Ammon's horn (tissue), 1 donor: ENCODE measurements around the gene SAMD5.
A peak's percentile ranks its signal among the peaks of the same experiment; 100 is the strongest.

Experiments
- DNase-seq: peaks from one replicate; pipeline ENCODE4 v3.0.0-alpha.2; 2016; ENCODE audit warnings: low spot score

The SAMD5 gene

DNA sequence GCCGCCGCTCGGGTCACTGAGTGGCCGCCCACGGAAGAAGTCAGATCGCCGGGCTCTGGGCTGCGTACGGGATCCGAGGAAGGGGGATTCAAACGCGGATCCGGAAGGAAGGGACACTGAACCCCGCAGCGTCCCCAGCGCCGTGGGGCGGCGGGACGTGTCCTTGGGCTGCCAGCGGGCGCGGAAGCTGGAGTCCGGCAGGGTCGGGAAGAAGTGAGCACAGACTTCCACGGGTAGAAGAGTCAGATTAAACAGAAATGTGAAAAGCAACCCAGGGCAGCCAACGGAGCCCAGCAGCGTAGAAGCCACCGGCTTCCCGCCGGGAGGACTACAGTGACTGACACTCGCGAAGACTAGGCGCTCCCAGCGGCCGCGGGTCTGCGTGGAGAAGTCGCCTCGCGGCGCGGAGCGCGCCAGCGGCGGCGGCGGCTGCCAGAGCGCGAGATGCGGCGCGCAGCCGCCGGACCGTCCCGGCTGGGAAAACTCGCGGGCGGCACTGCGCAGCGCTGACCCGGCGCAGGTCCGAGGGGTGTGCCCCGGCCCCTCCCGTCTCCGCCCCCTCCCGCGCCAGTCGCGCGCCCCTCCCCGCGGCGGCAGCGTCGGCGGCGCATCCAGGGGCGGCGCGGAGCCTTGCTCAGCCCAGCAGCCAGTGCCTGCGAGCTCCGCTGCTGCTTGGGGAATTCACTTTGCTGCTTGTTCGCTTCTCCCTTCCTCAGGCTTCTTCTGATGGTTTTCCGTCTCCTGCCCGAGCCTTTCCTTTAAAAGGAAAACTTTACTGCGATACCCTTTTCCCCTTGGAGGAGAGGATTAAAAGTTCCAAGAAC is at the start of gene SAMD5:
SAMD5 (plus strand) TSS at position 649 of the 824 bp plus-strand sequence. CDS start 239 bp downstream, outside the sequence.
- no peak for DNase-seq

- DNase-seq, result no peak
Measured at GRCh38 chr6:147459780-147460179, 48.7 kb upstream of the SAMD5 start.

- DNase-seq, result no peak
Measured at GRCh38 chr6:147463651-147464050, 44.8 kb upstream of the SAMD5 start.

DNA sequence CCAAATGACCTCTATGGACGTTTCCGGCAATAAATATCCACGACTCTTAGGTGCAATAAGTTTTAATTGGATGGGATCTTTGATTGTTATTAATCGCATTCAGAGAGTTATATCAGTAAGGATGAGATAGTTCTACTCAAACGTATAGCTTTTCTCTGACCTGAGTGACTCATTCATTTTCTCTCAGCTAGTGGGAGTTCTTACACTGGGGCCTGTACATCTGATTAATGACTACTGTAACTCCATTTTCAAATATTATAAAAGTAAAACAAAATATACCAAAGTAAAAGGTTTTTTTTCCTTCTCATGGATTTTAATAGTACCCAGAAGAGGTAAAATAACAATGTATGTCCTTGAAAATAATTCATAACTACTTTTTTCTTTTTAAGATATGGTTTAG is 41.1 kb upstream of the SAMD5 start:
- no peak for DNase-seq

DNA sequence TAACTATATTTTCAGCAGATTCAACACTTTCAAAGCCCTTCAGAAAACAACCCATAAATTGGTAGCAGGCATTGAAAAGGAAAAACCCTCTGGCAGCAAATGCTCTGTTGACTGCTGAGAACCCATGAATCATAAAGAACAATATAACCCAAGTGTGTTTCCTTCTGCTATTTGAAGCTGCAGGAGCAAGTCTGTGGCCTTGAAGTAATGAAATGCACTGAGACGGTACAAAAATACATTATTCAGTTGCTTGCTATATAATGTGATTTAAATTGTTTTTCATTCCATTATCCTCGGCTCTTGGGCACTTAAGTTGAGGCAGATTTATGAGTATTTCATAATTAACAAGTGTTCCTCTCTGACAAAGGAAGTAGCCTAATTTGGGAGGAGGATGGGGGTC is 40.6 kb upstream of the SAMD5 start:
- no peak for DNase-seq

- no peak for DNase-seq
Measured at GRCh38 chr6:147468634-147469033, 39.9 kb upstream of the SAMD5 start.

- DNase-seq, result no peak
Measured at GRCh38 chr6:147479857-147480256, 28.6 kb upstream of the SAMD5 start.

DNA sequence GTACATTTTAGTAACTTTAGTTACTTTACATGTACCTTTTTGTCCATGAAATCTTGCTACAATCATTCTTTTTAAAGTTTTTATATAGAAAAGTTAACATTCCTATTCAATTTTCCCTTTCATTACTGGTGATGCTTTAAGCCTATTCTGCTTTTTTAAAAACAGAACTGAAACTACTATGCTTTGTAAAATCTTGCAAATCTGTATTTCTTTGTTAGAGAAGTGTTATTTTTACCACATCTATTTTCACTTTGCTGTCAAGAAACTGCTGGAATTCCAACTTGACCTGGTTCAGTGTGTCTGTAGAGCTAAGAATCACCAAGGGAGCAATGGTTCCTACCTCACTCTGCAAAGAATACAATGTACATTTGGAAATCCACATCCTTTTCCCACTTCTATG is 21.8 kb upstream of the SAMD5 start:
- no peak for DNase-seq

DNA sequence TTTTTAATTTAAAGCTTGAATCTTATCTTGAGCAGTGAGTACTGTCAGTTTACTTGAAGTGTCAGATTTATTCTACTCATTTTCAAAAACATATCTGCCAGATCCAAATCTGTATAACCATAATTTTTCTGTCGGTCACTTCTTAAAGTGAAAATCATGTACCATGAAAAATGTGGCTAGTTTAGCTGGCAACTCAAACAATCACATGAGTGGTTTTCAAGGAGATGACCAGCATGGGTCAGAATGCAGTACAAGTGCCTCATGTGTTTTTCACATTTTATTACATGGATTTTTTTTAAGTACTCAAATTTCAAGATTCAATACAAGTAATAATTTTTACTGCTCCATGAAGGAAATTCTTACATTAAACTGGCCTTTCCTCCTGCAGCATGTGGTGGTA is 11.0 kb upstream of the SAMD5 start:
- DNase-seq, result no peak

DNA sequence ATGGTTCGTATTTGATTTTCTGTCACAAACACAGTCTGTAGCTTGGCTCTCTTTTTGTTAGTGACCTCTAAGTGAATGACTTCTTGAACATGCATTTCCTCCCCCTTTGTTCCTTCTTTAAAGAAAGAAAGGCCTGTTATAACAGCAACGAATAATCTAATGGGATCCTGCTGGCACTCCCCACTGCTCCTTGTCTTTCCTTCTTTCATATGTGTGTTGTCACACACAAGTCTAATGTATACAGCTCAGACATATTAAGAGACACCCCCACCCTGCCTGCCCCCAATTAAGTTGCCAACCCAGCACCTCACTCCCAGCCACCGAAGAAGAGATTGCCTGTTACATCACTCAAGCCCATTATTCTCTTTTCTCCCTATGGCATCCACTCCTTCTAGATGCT is 4.9 kb upstream of the SAMD5 start:
- no peak for DNase-seq

GRCh38 chr6:147504848-147505247 is 3.6 kb upstream of the SAMD5 start:
- no peak for DNase-seq

- DNase-seq, result peak; percentile 71
Measured at GRCh38 chr6:147506704-147507114, 1.8 kb upstream of the SAMD5 start.

- DNase-seq, result no peak
Measured at GRCh38 chr6:147507162-147508041, 1.1 kb upstream of the SAMD5 start.

- DNase-seq, result no peak
Measured at GRCh38 chr6:147508866-147509608, 547 bp downstream of the SAMD5 start.

GRCh38 chr6:147509891-147510290 is 1.4 kb downstream of the SAMD5 start:
- DNase-seq, result no peak

- DNase-seq, result no peak
Measured at GRCh38 chr6:147510929-147511590, 2.6 kb downstream of the SAMD5 start.

GRCh38 chr6:147514831-147515230 is 6.3 kb downstream of the SAMD5 start:
- DNase-seq, result no peak

- no peak for DNase-seq
Measured at GRCh38 chr6:147515327-147515726, 6.8 kb downstream of the SAMD5 start.

GRCh38 chr6:147522597-147522996 is 14.1 kb downstream of the SAMD5 start:
- no peak for DNase-seq

GRCh38 chr6:147525519-147526209 is 17.2 kb downstream of the SAMD5 start:
- no peak for DNase-seq

DNA sequence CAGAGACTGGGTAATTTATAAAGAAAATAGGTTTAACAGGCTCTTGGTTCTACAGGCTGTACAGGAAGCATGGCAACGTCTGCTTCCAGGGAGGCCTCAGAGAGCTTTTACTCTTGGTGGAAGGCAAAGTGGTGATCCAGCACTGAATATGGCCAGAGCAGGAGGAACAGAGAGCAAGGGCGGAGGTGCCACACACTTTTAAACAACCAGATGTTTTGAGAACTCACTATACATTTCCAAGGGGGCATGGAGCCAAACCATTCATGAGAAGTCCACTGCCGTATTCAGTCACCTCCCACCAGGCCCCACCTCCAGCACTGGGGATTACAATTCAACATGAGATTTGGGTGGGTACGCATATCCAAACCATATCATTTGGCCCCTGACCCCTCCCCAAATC is 18.7 kb downstream of the SAMD5 start:
- no peak for DNase-seq
